GM10847 (cell line): Measurements from ENCODE around the gene HLTF.

Experiments
- POLR2A ChIP-seq: IDR thresholded peaks from 2 replicates; pipeline ENCODE4 v1.6.1; 2011; ENCODE audit not compliant: insufficient read length; ENCODE audit errors: extremely low read depth

The HLTF gene

GRCh38 chr3:149009732-149010131 lies 76.6 kb downstream of the HLTF start:
- TF ChIP-seq POLR2A = no peak

- TF ChIP-seq POLR2A = no peak
Measured at GRCh38 chr3:149007567-149008257, 78.6 kb downstream of the HLTF start.

DNA sequence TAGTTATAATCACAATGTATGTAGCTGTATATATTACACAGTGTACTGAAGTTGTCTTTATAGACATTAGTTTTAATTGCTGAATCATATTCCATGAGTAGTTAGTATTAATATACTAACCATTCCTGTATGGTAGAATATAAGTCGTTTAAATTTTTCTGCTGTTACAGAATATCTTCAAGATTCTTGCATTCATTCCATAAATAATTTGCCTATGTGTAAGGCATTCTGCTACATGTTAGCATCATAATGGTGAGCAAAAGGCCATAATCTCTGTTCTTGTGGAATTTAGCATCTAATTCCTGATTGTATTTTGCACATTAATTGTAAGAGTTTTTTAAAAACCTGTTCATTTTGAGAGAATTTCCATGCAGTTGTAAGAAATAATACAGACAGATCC lies 80.9 kb downstream of the HLTF start:
- TF ChIP-seq POLR2A = no peak

GRCh38 chr3:149004622-149005021 lies 81.7 kb downstream of the HLTF start:
- TF ChIP-seq POLR2A = no peak

- TF ChIP-seq POLR2A = no peak
Measured at GRCh38 chr3:149003653-149004305, 82.6 kb downstream of the HLTF start.

- no peak for TF ChIP-seq POLR2A
Measured at GRCh38 chr3:149001727-149002126, 84.6 kb downstream of the HLTF start.

DNA sequence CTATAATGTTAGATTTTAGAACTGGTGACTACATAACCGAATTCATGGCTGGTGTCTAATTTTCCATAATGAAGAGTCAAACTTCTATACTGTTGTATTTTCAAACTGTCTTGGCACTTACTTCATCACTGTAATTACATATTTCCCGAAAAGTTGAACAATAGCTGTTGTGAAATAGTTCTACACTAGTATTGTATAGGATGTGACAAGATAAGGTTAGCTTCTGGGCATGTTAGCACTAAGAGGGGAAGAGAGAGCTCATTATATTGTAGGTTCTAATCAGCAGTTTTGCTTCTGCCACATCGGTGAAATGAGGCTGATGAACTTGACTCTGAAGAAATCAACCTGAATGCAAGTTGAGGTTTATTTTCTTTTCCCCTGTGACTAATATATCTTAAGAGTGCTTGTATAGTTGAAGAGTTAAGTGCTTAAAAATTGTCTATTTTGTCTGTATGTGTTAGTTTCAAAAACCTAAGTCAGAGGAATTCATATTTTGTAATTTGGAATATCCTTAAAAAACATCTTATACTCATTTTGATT lies 86.1 kb downstream of the HLTF start:
- no peak for TF ChIP-seq POLR2A

DNA sequence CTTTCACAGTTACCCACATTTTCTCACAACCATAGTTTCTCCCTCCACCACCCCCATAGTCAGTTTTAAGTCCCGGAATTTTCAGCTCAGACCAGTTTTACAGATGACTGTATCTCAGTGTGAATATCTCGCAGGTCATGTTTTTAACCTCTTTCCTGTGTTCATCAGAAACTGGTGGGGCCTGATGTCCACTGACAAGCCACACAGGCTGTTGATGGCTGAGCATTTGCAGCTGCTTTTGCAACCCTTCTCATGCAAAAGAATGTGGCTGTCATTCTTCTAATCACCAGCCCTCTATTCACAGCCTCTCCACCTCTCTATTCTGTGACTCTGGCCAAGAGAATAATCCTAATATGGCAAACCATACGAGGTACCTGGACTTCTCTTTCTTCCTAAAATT lies 86.5 kb downstream of the HLTF start:
- no peak for TF ChIP-seq POLR2A

- TF ChIP-seq POLR2A = no peak
Measured at GRCh38 chr3:148998715-148999423, 87.5 kb downstream of the HLTF start.

- TF ChIP-seq POLR2A = no peak
Measured at GRCh38 chr3:148998297-148998696, 88.0 kb downstream of the HLTF start.

DNA sequence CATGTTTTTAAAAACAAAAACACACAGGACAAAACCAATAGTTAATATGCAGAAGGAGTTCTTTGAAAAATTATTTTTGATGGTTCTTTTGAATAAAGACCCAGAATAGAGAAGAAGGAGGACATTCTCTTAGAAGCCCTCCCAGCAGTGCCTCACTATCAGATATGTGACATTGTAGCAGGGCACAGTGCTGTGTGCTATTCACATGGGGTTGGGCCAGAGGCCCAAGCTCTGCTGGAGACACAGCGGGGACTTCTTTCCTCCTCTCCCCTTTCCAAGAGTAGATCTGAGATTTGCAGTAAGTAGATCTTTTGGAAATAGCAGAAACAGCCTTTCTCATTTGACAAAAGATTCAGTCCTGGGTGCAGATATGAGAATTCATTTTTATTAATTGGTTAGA lies 88.7 kb downstream of the HLTF start:
- TF ChIP-seq POLR2A = no peak

DNA sequence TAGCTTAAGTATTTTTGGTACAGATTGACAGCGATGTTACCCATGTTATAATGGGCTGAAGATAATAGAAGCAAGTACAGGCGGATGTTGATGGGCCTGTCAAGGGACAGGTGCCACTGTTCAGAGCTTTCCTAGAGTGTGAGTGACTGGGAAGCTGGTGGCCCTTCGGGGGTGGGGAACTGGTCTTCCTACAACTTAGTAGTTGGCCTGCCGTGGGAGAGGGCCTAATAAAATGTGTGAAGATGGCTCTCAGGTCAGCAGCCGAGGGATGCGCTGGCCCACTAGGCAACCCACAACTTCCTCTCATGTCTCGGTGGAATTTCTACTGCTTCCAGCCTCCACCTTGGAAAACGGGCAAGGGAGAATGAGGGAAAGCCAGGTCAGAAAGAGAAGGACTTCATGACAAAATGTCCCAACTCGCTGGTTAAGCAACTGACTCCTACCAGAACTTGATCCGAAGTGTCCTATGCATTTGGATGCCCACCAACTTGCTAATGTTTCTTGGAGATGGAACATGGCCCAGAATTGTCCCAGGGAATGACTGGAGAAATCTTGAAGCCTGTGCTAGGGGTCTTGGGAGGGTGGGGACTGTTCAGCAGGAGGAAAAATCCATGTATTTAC lies 93.6 kb downstream of the HLTF start:
- no peak for TF ChIP-seq POLR2A

DNA sequence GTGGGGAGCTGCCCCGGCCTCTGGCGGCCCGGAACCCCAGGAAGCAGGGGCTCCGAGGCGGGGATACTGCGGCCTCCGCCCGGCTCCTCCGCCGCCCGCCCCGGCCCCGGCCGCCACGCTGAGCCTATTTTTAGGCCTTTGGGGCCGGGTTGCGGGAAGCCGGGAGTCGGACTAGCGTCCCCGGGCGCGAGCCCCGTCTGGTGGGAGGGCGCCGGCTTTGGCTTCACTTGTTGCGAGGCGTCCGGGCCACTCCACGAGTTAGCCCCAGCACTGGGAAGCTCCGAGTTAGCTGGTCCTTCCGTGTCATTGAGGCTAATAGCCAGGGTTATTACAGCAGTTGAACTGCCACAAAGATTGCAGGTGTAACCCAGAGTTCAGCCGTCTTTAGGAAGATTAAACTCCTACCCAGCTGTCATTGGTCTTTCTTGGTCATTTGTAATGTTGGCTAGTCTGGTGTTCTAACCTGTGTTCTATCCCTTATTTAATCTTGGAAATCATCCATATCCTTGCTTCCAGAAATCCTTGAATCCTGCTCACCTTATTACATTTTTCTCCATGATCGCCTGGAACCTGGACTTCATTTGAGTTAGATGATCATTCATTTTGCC lies 94.2 kb downstream of the HLTF start:
- TF ChIP-seq POLR2A = no peak

- peak; percentile 86 for TF ChIP-seq POLR2A
Measured at GRCh38 chr3:148991219-148992026, 94.9 kb downstream of the HLTF start, which contains the start of gene GYG1. Gene GYG1, plus strand, starts transcription at chr3:148991540. Its CDS starts 101 bp downstream, at chr3:148991641.
